Measurements from ENCODE around the gene CCNL2.
A peak's percentile ranks its signal among the peaks of the same experiment; 100 is the strongest.

CCNL2 gene

GRCh38 chr1:1441002-1441888 is 42.1 kb upstream of the CCNL2 start:
- no peak overlapping the region for H3K27ac ChIP-seq (ENCODE audit: extremely low read depth, low read depth, low read length)
- no peaks in the 10 kb centered on the region for H3K9me3 ChIP-seq (ENCODE audit: control insufficient read depth, insufficient read depth, low read depth, low read length)
- CTCF ChIA-PET: interaction anchor here (0.6 to 2.9 kb wide), 23 partner anchors 8 to 253 kb away, joined by 3 to 14 read pairs (median 4); partner anchors contain the start of gene ATAD3C
- peaks cover 0 to 9% of the 10 kb centered on the region in 2 experiments; a peak in 1 of 3 replicates for H3K36me3 ChIP-seq (ENCODE audit: control insufficient read depth in 2 of 2, insufficient read depth in 1 of 2, low read length in 2 of 2)
- H3K4me3 ChIP-seq (ENCODE audit: low read depth, low read length): no peak overlapping the region
- POLR2A ChIA-PET: interaction anchor here (0.5 to 2.0 kb wide), 6 partner anchors 34 to 63 kb away, joined by 3 to 4 read pairs (median 3); partner anchors contain the start of genes CCNL2 and MRPL20
- H3K4me1 ChIP-seq (ENCODE audit: control insufficient read depth, insufficient read depth, low read length): no peaks in the 10 kb centered on the region
- TF ChIP-seq ZBTB20 (tag by site-specific recombination; IDR thresholded peaks at IDR 0.05): no peak
- peak; percentile 93 for TF ChIP-seq CTCF (tag by site-specific recombination; IDR thresholded peaks at IDR 0.05)
- no peak for TF ChIP-seq ZBTB11 (tag by site-specific recombination; conservative IDR thresholded peaks at IDR 0.05; ENCODE audit: low read depth)
- peak; percentile 82 for TF ChIP-seq ZFHX2 (tag by site-specific recombination; conservative IDR thresholded peaks at IDR 0.05)
- TF ChIP-seq ZFP69B (tag by site-specific recombination; IDR thresholded peaks at IDR 0.05): peak; percentile 92
- TF ChIP-seq ZNF16 (tag by site-specific recombination; IDR thresholded peaks at IDR 0.05; ENCODE audit: low read depth): no peak
- no peak for TF ChIP-seq ZNF214 (tag by site-specific recombination; IDR thresholded peaks at IDR 0.05; ENCODE audit: borderline replicate concordance)
- no peak for TF ChIP-seq ZNF18 (tag by site-specific recombination; IDR thresholded peaks at IDR 0.05)
- no peak for TF ChIP-seq ZNF830 (tag by site-specific recombination; IDR thresholded peaks at IDR 0.05; ENCODE audit: low read depth)
- no peak for TF ChIP-seq ZNF707 (tag by site-specific recombination; IDR thresholded peaks at IDR 0.05)
- TF ChIP-seq KLF7 (tag by site-specific recombination; IDR thresholded peaks at IDR 0.05; ENCODE audit: borderline replicate concordance): peak; percentile 51; the same call in 1 of the 2 replicates
- TF ChIP-seq GLIS1 (tag by site-specific recombination; IDR thresholded peaks at IDR 0.05): peak; percentile 98
- TF ChIP-seq ZNF404 (tag by site-specific recombination; IDR thresholded peaks at IDR 0.05): no peak
- TF ChIP-seq MZF1 (tag by site-specific recombination; IDR thresholded peaks at IDR 0.05; ENCODE audit: borderline replicate concordance): no peak
- no peak for TF ChIP-seq ZBTB21 (tag by site-specific recombination; IDR thresholded peaks at IDR 0.05)
- peak; percentile 51 for TF ChIP-seq ZBTB8A (tag by site-specific recombination; IDR thresholded peaks at IDR 0.05)
- TF ChIP-seq ZNF843 (tag by site-specific recombination; IDR thresholded peaks at IDR 0.05): peak; percentile 28; the same call in 1 of the 2 replicates
- TF ChIP-seq KLF8 (tag by site-specific recombination; IDR thresholded peaks at IDR 0.05): peak; percentile 18; the same call in 1 of the 2 replicates
- TF ChIP-seq ZNF132 (tag by site-specific recombination; IDR thresholded peaks at IDR 0.05; ENCODE audit: borderline replicate concordance): no peak
- no peak for TF ChIP-seq ZNF148 (tag by site-specific recombination; IDR thresholded peaks at IDR 0.05; ENCODE audit: borderline replicate concordance)
- TF ChIP-seq MEIS1 (CRISPR knock-in tag; IDR thresholded peaks at IDR 0.05; ENCODE audit: borderline replicate concordance): no peak
- TF ChIP-seq ZFP3 (tag by site-specific recombination; IDR thresholded peaks at IDR 0.05; ENCODE audit: low read depth): no peak
- TF ChIP-seq BCL11A (tag by site-specific recombination; IDR thresholded peaks at IDR 0.05; ENCODE audit: low read depth): peak; percentile 85
- no peak for TF ChIP-seq OVOL3 (tag by site-specific recombination; IDR thresholded peaks at IDR 0.05)
- TF ChIP-seq GLIS2 (tag by site-specific recombination; IDR thresholded peaks at IDR 0.05): peak; percentile 89
- no peak for TF ChIP-seq ZFP41 (tag by site-specific recombination; IDR thresholded peaks at IDR 0.05; ENCODE audit: borderline replicate concordance)
- no peak for TF ChIP-seq ZNF391 (tag by site-specific recombination; IDR thresholded peaks at IDR 0.05; ENCODE audit: borderline replicate concordance, low read depth)
- TF ChIP-seq ZNF146 (tag by site-specific recombination; IDR thresholded peaks at IDR 0.05): no peak
